ENCODE results near the gene MPST.

The MPST gene

GRCh38 chr22:37064553-37064952 lies 45.0 kb downstream of the MPST start:
- Histone ChIP-seq H3K4me1 (no peaks in the 10 kb centered on the region), H3K27ac (no peak overlapping the region), H3K79me2 (no peaks in the 10 kb centered on the region)

DNA sequence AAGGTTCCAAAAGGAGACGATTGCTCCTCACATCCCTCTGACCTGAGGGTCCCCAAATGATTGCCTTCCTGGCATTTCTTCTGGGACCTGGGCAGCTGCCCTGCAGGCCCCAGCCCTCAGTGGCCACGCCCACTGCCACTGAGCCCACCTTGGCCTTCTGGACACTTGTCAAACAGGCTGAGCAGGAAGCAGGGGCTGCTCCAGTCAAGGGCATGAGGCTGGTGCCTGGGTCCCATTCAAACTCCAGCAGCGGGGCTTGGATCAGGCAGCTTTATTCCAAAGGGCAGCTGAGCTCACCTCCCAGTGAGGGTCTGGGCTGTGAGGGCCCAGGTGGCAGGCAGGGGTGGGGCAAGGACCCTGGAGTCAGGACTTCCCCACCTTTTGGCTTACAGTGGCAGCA lies 45.6 kb downstream of the MPST start:
- Histone ChIP-seq H3K4me3 (ENCODE audit: low read depth, low read length) (no peak overlapping the region), H3K27ac (no peak overlapping the region), H3K4me1 (no peaks in the 10 kb centered on the region), H3K27me3 (ENCODE audit: control insufficient read depth, insufficient read depth, low read length) (peaks cover 5% of the 10 kb centered on the region), H3K9ac (no peak overlapping the region), H3K4me2 (ENCODE audit: low read length) (no peak overlapping the region), H3K9me3 (ENCODE audit: control insufficient read depth, low read length) (no peaks in the 10 kb centered on the region), H3K36me3 (ENCODE audit: control insufficient read depth, insufficient read depth, low read length) (no peaks in the 10 kb centered on the region), H2AFZ (no peak overlapping the region), H3K79me2 (no peaks in the 10 kb centered on the region)
- no peak for TF ChIP-seq CTCF (IDR thresholded peaks at IDR 0.05)

More at GRCh38 chr22:37064553-37064952, 45.0 kb downstream of the MPST start:
- Histone ChIP-seq H3K4me3 (ENCODE audit: low read depth, low read length) (no peak overlapping the region), H3K9me3 (ENCODE audit: control insufficient read depth, low read length) (no peaks in the 10 kb centered on the region), H3K9ac (no peak overlapping the region), H3K27me3 (ENCODE audit: control insufficient read depth, insufficient read depth, low read length) (peaks cover 5% of the 10 kb centered on the region), H3K36me3 (ENCODE audit: control insufficient read depth, insufficient read depth, low read length) (no peaks in the 10 kb centered on the region), H2AFZ (no peak overlapping the region), H3K4me2 (ENCODE audit: low read length) (no peak overlapping the region)
- TF ChIP-seq CTCF (IDR thresholded peaks at IDR 0.05) = no peak

GRCh38 chr22:37065961-37066360 lies 46.4 kb downstream of the MPST start:
- Histone ChIP-seq H3K36me3 (ENCODE audit: control insufficient read depth, insufficient read depth, low read length) (no peaks in the 10 kb centered on the region), H3K4me1 (no peaks in the 10 kb centered on the region), H3K79me2 (no peaks in the 10 kb centered on the region), H2AFZ (no peak overlapping the region), H3K9me3 (ENCODE audit: control insufficient read depth, low read length) (no peaks in the 10 kb centered on the region), H3K27ac (no peak overlapping the region), H3K9ac (no peak overlapping the region), H3K4me2 (ENCODE audit: low read length) (no peak overlapping the region), H3K4me3 (ENCODE audit: low read depth, low read length) (no peak overlapping the region), H3K27me3 (ENCODE audit: control insufficient read depth, insufficient read depth, low read length) (peaks cover 5% of the 10 kb centered on the region)
- no peak for TF ChIP-seq CTCF (IDR thresholded peaks at IDR 0.05)

- Histone ChIP-seq H3K27ac (no peak overlapping the region), H3K4me1 (no peaks in the 10 kb centered on the region), H2AFZ (no peak overlapping the region), H3K9me3 (ENCODE audit: control insufficient read depth, low read length) (no peaks in the 10 kb centered on the region), H3K79me2 (no peaks in the 10 kb centered on the region), H3K27me3 (ENCODE audit: control insufficient read depth, insufficient read depth, low read length) (peaks cover 5% of the 10 kb centered on the region), H3K4me3 (ENCODE audit: low read depth, low read length) (no peak overlapping the region), H3K9ac (no peak overlapping the region), H3K36me3 (ENCODE audit: control insufficient read depth, insufficient read depth, low read length) (no peaks in the 10 kb centered on the region), H3K4me2 (ENCODE audit: low read length) (no peak overlapping the region)
- TF ChIP-seq CTCF (IDR thresholded peaks at IDR 0.05) = no peak
These were observed 47.9 kb downstream of the MPST start for GRCh38 chr22:37067428-37067827.

GRCh38 chr22:37068859-37069258 lies 49.3 kb downstream of the MPST start:
- H3K4me1 ChIP-seq = no peaks in the 10 kb centered on the region
- peaks cover 5% of the 10 kb centered on the region for H3K27me3 ChIP-seq (ENCODE audit: control insufficient read depth, insufficient read depth, low read length)
- no peak for TF ChIP-seq CTCF (IDR thresholded peaks at IDR 0.05)
- H3K9me3 ChIP-seq (ENCODE audit: control insufficient read depth, low read length) = no peaks in the 10 kb centered on the region
- no peak overlapping the region for H3K9ac ChIP-seq
- no peaks in the 10 kb centered on the region for H3K36me3 ChIP-seq (ENCODE audit: control insufficient read depth, insufficient read depth, low read length)
- no peak overlapping the region for H3K4me3 ChIP-seq (ENCODE audit: low read depth, low read length)
- no peaks in the 10 kb centered on the region for H3K79me2 ChIP-seq
- no peak overlapping the region for H2AFZ ChIP-seq
- no peak overlapping the region for H3K4me2 ChIP-seq (ENCODE audit: low read length)
- no peak overlapping the region for H3K27ac ChIP-seq
